ENCODE measurements around the gene DHX15. TPM values are rescaled to one million over a fixed set of nuclear protein-coding genes. Genes with fewer than 3 reads are reported as not detected.

Gene DHX15
- total and polyA plus RNA-seq, 9 of the 15 experiments (the other 6 are each of a cell fraction or from before 2014, with no cell fraction given): 165 to 287 (median 208) TPM

DNA sequence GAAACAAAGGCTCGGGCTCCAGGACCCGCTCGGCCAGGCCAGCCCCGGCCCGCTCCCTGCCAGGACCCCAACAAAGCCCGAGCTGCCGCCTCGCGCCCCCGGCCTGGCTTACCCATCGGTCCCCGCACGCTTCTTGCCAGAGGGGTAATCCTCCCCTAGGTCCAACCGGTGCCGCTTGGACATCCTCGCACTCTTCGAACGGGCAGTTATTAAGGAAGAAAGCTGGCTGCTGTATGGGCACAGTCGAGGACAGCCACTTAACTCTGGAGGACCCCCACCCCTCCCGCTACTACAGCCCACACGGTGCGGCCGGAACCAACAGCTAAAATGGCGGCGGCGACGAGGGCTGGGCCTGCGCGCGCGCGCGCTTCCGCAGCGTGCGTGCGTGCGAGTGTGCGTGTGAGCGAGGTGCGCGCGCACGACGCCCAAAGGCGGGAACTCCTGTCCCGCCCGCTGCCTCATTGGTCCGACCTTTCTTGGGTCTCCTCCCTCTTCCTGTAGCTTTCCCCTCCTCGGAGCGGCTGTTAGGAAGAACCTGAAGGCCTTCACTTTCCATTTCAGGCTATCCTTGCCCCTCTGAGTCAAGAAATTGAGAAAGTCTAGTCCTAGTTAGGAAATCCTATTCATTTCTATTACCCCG is at the start of gene DHX15 (continued):
- TF ChIP-seq ILF3 (IDR thresholded peaks at IDR 0.05; ENCODE audit: borderline replicate concordance) (no peak), ATF7 (IDR thresholded peaks at IDR 0.05) (peak; percentile 56; the same call in 1 of the 2 replicates), YY1 (IDR thresholded peaks at IDR 0.05; ENCODE audit: borderline replicate concordance in 1 of 3, control insufficient read depth in 1 of 3, extremely low read depth in 1 of 3, insufficient read depth in 3 of 3, insufficient read length in 1 of 3, insufficient replicate concordance in 2 of 3, low read depth in 1 of 3, low read length in 2 of 3) (peak; percentile 80 to 98 (median 96)), GTF2E2 (tag; IDR thresholded peaks at IDR 0.05) (peak; percentile 68; the same call in 1 of the 2 replicates), ZNF445 (CRISPR knock-in tag; IDR thresholded peaks at IDR 0.05; ENCODE audit: low read depth) (no peak), ZNF589 (CRISPR knock-in tag; IDR thresholded peaks at IDR 0.05; ENCODE audit: low read depth) (no peak), TEAD4 (IDR thresholded peaks at IDR 0.05; ENCODE audit: low read length) (no peak), TEAD4 (CRISPR knock-in tag; IDR thresholded peaks at IDR 0.05; ENCODE audit: borderline replicate concordance) (0 out of 2 replicates have a peak, but pooled peaks have one; percentile 32), NFE2 (IDR thresholded peaks at IDR 0.05; ENCODE audit: low read depth) (peak; percentile 2; the same call in 1 of the 2 replicates), DNMT1 (IDR thresholded peaks at IDR 0.05) (no peak), ZNF707 (CRISPR knock-in tag; conservative IDR thresholded peaks at IDR 0.05) (no peak), HMGN3 (IDR thresholded peaks at IDR 0.05; ENCODE audit: borderline replicate concordance, extremely low read depth, insufficient read length, low read depth, low read length) (peak; percentile 4), L3MBTL2 (IDR thresholded peaks at IDR 0.05) (peak; percentile 79), NR2C2 (CRISPR knock-in tag; IDR thresholded peaks at IDR 0.05) (no peak), NR2C2 (tag; IDR thresholded peaks at IDR 0.05) (peak; percentile 48; the same call in 1 of the 2 replicates), E2F3 (CRISPR knock-in tag; IDR thresholded peaks at IDR 0.05) (peak; percentile 94), NFRKB (IDR thresholded peaks at IDR 0.05; ENCODE audit: low read depth) (peak; percentile 79), HMG20B (CRISPR knock-in tag; IDR thresholded peaks at IDR 0.05) (no peak), SMARCC2 (IDR thresholded peaks at IDR 0.05; ENCODE audit: low read depth) (no peak)
- TF ChIP-seq, protein P1, sequence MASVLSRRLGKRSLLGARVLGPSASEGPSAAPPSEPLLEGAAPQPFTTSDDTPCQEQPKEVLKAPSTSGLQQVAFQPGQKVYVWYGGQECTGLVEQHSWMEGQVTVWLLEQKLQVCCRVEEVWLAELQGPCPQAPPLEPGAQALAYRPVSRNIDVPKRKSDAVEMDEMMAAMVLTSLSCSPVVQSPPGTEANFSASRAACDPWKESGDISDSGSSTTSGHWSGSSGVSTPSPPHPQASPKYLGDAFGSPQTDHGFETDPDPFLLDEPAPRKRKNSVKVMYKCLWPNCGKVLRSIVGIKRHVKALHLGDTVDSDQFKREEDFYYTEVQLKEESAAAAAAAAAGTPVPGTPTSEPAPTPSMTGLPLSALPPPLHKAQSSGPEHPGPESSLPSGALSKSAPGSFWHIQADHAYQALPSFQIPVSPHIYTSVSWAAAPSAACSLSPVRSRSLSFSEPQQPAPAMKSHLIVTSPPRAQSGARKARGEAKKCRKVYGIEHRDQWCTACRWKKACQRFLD (CRISPR knock-in tag; IDR thresholded peaks at IDR 0.05): peak; percentile 59; the same call in 1 of the 2 replicates
- TF ChIP-seq, protein P2, sequence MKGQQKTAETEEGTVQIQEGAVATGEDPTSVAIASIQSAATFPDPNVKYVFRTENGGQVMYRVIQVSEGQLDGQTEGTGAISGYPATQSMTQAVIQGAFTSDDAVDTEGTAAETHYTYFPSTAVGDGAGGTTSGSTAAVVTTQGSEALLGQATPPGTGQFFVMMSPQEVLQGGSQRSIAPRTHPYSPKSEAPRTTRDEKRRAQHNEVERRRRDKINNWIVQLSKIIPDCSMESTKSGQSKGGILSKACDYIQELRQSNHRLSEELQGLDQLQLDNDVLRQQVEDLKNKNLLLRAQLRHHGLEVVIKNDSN (CRISPR knock-in tag; IDR thresholded peaks at IDR 0.05): no peak
- TF ChIP-seq, protein P3, sequence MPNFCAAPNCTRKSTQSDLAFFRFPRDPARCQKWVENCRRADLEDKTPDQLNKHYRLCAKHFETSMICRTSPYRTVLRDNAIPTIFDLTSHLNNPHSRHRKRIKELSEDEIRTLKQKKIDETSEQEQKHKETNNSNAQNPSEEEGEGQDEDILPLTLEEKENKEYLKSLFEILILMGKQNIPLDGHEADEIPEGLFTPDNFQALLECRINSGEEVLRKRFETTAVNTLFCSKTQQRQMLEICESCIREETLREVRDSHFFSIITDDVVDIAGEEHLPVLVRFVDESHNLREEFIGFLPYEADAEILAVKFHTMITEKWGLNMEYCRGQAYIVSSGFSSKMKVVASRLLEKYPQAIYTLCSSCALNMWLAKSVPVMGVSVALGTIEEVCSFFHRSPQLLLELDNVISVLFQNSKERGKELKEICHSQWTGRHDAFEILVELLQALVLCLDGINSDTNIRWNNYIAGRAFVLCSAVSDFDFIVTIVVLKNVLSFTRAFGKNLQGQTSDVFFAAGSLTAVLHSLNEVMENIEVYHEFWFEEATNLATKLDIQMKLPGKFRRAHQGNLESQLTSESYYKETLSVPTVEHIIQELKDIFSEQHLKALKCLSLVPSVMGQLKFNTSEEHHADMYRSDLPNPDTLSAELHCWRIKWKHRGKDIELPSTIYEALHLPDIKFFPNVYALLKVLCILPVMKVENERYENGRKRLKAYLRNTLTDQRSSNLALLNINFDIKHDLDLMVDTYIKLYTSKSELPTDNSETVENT (CRISPR knock-in tag; IDR thresholded peaks at IDR 0.05): 0 out of 2 replicates have a peak, but pooled peaks have one; percentile 31

Data from K562 (cell line).